ENCODE results near the gene CWC27. TPM values are rescaled to one million over a fixed set of nuclear protein-coding genes. Genes with fewer than 3 reads are reported as not detected.

CWC27 gene, protein sequence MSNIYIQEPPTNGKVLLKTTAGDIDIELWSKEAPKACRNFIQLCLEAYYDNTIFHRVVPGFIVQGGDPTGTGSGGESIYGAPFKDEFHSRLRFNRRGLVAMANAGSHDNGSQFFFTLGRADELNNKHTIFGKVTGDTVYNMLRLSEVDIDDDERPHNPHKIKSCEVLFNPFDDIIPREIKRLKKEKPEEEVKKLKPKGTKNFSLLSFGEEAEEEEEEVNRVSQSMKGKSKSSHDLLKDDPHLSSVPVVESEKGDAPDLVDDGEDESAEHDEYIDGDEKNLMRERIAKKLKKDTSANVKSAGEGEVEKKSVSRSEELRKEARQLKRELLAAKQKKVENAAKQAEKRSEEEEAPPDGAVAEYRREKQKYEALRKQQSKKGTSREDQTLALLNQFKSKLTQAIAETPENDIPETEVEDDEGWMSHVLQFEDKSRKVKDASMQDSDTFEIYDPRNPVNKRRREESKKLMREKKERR
- 18.2 and 19.5 TPM in 2 replicates for total RNA-seq

DNA sequence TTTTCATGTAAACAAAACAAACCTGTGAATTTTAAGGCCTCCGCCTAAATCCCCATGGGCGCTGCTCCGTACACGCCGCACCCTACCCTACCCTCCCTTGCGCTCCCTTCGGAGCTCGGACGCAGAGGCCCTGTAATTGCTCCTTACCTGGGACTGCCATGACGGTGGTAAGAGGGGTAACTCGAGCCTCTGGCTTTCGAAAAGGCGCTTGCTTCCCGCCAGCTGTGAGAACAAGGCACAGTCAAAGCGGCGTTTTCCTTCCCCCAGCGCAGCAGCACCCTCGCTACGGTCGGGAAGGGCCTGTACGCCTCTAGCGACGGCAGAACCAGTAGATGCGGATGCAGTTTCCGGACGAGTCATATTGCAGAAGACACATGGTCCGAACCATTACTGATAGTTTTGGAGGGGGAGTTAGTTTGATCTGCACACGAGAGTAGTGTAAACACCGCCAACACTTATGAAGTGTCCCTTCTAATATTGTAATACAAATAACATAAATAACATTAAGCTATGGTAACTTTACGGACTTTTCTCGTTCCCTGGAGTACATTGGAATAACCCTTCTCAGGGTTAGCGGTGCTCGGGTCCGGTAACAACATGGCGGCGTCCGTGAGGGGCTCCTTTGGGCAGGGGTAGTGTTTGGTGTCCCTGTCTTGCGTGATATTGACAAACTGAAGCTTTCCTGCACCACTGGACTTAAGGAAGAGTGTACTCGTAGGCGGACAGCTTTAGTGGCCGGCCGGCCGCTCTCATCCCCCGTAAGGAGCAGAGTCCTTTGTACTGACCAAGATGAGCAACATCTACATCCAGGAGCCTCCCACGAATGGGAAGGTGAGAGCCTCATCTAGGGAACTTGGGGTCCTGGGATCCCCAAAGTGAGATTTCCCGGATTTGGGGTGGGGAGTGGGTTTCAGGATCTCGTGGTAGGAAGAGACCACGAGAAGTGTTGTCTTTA, at the start of gene CWC27, which contains the start of gene SREK1IP1:
Gene CWC27, plus strand, starts transcription at position 573 of the 955 bp plus-strand sequence. Its CDS starts 217 bp downstream, at position 790.
Gene SREK1IP1, minus strand, starts transcription at position 334 of the 955 bp plus-strand sequence. Its CDS starts 174 bp downstream, at position 160.

Other genes with a start within 250 kb of the CWC27 start
- not detected in 2 replicates for gene SHISAL2B, start 78.4 kb upstream of the CWC27 start, total RNA-seq
- gene SREK1IP1, start 239 bp upstream of the CWC27 start, total RNA-seq = 12.7 and 19.6 TPM in 2 replicates

Data from epithelial cell of umbilical artery (primary cell).